Kasumi-1 (cell line): Measurements from ENCODE around the gene NEK1.
"Not testable (repeated sequence)": the region's sequence is repeated elsewhere in the genome, so short reads cannot be mapped to it uniquely, and the experiment has no call there.

Experiments used
- DNase-seq, 2 experiments: peaks; one replicate each; lab custom pipeline; 2025; lab: John Stamatoyannopoulos, UW

The NEK1 gene

DNA sequence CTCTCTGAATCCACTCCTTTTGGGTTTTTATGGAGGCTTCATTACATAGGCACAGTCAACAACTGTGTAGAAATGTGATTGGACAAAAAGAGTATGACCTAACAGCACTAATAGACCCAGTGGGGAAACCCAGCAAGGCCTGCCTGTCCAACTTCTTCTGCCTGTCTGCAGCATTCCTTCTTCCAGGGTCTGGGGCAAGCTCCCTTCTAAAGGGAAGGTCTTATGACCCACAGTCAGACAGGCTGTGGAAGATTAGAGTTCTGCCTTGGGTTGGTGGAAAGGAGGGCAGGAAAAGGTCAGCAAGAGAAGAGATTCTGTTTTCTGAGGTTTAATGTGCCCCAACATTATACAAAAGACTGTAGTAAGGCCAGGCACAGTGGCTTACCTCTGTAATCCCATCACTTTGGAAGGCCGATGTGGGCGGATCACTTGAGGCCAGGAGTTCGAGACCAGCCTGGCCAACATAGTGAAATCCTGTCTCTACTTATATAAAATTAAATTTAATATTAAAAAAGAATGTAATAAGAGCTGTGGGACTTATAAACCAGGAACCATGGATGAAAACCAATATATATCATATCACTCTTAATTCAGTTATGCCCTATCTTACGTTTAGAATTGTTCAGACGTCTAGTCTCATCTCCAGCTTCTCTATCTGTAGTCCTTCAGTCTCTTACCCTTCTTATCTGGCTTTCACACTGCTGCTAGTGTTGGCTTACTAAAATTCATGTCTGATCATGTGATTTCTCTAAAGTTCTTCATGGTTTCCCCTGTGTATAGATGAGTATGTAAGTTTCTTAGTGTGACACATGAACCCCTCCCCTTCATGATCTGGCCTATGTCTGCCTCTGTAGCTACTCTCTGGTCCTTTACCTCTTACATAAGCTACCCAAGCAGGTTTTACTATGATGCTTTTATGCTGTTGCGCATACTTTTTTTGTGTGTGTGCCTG lies 14.2 kb upstream of the NEK1 start:
- DNase-seq, result no peak

GRCh38 chr4:169625886-169626285 lies 13.5 kb upstream of the NEK1 start:
- DNase-seq, result no peak

- DNase-seq, result not testable (repeated sequence)
These were observed 11.6 kb upstream of the NEK1 start for GRCh38 chr4:169624012-169624411.

DNA sequence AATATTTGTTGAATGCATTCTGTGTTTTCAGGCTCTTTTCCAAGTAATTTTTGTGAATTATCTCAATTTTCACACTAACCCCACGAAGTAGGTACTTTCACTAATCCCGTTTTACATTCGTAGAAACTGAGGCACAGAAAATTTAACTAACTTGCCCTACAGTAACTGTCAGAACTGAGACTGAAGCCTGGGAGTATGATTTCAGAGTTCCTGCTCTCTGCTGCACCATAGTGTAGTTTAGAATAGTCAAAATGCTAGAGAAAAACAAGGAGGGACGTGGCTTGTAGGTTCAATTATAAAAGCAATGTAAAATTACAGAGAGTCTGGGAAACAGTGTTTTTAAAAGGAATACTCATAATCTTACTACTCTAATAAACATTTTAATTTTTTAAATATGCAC lies 10.2 kb upstream of the NEK1 start:
- no peak for DNase-seq

GRCh38 chr4:169621731-169622492 lies 9.5 kb upstream of the NEK1 start:
- peak; percentile 52 to 65 for DNase-seq

DNA sequence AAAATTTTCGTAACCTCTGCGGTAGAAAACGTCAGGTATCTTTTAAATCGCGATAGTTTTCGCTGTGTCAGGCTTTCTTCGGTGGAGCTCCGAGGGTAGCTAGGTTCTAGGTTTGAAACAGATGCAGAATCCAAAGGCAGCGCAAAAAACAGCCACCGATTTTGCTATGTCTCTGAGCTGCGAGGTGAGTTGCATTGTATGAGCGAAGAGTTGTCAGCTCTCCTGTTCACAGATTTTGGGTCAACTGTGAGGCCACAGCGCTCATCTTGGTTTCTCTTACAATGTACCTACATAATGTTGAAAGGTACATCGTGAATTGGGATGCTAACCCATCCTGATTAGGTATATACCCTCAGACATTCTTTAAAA lies 8.5 kb upstream of the NEK1 start:
- DNase-seq, result no peak

DNA sequence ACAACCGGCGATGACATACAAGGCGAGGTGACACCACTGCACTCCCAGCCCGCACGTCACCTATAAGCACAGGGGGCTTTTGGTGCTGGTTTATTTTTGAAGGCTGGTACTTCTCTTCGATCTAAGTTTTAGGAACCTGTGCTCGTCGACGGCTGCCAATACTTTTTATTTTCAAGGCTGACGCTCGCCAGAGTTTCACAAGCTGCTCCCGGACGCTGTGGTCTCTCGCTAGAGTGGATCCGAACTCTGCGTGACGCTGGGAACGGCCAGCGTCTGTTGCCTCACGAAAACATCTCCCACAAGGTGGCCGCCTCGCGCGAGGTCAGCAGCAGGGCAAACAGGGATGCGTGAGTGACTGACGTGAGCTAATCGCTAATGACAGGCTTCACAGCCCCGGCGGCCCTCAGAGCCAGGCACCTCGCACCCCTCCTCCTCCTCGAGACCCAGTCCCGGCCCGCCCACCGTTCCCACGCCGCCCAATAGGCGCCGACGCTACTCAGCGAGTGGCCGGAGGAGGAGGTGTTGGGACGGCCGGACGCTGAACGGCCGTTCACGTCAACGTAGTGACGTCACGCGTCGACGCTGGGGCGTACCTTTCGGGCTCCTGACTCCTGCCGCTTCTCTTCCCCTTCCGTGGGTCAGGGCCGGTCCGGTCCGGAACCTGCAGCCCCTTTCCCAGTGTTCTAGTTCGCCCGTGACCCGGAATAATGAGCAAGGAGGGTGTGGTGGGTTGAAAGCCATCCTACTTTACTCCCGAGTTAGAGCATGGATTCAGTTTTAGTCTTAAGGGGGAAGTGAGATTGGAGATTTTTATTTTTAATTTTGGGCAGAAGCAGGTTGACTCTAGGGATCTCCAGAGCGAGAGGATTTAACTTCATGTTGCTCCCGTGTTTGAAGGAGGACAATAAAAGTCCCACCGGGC lies 7.8 kb upstream of the NEK1 start, which contains the start of gene CLCN3:
CLCN3 (plus strand) TSS at position 621 of the 922 bp plus-strand sequence. CDS start 15,351 bp downstream, outside the sequence.
- DNase-seq, result peak; percentile 86 to 92

- DNase-seq, result peak; percentile 63 to 70
These were observed 7.2 kb upstream of the NEK1 start for GRCh38 chr4:169619518-169619957.

GRCh38 chr4:169618986-169619385 lies 6.6 kb upstream of the NEK1 start:
- DNase-seq, result no peak

- DNase-seq, result no peak
These were observed 5.9 kb upstream of the NEK1 start for GRCh38 chr4:169618286-169618685.

DNA sequence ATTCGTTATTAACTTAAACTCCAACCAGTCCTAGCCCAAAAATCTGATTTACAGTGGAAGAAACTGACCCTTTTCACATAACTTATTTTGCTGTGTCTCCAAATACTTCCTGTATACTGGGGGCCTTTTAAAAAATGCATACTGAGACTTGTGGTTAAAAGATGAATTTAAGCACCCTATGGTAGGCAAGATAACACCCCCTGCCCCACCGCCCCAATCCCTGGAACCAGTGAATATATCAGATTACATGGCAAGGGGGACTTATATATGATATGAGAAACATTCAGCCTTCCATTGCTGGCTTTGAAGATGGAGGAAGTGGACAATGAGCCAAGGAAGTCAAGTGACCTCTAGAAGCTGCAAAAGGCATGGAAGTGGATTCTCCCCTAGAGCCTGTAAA lies 4.9 kb upstream of the NEK1 start:
- DNase-seq, result no peak

DNA sequence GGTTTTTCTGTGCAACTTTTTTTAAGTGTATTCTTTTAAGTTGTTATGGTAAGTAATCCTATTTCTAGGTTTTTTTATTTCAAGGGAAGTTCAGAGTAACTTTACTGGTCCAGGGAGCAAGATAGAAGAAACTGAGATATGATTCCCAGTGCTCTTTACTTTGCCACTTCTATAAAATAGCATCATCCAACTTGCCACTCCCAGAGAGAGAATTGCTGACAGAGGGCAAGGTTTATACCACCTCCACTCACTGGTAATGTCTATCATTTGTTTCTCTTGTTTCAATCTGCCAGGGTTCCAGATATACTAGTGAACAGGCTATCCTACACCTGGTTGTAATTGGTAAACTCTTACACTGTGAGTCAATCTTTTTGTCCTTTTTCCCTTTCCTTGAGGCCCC lies 4.5 kb upstream of the NEK1 start:
- DNase-seq, result no peak

- no peak for DNase-seq
These were observed 3.2 kb upstream of the NEK1 start for GRCh38 chr4:169615467-169616106.

- peak; percentile 84 to 87 for DNase-seq
These were observed 782 bp upstream of the NEK1 start for GRCh38 chr4:169612871-169613859.

DNA sequence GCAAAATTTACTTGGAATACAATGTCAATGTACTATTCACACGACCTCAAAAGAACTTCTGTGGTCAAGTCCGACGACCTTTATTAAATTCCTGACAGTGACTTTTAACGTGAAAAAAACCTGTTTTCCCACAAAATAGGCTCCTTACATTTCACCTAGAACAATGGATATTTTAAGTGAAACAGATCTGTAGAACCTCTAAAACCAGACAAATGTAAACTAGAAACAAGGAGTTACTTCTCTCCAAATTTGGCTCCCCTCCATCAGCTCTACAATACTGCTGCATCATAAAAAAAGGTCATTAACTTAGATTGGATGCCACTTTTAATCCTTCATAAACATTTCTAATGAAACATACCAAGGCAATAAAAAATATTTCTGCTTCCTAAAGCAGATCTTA lies 1.2 kb downstream of the NEK1 start:
- DNase-seq, result no peak

DNA sequence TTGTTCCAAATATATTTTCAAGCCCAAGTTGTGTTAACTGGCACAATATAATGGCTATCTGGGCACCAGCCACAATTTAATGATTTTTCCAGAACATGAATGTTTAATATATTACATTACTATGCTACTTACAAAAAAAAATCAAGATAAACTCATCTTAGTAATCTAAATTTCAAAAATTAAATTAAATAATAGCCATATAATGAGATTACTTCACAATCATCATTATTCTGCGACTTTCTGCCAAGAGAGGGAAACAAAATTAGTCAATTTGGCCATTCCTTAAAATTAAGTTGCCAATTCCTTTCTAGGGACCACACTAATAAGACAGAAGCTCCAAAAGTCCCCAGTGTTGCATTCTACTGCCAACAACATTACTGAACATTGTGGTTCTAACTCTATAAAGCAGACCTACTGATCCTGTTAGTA lies 7.5 kb downstream of the NEK1 start:
- no peak for DNase-seq

- DNase-seq, result peak; percentile 7 to 18
These were observed 8.1 kb downstream of the NEK1 start for GRCh38 chr4:169604131-169604900.

- DNase-seq, result no peak
These were observed 9.1 kb downstream of the NEK1 start for GRCh38 chr4:169603312-169603711.
